CD1c-positive myeloid dendritic cell (primary cell): ENCODE measurements around the gene RHOXF2.
"Not testable (repeated sequence)": the region's sequence is repeated elsewhere in the genome, so short reads cannot be mapped to it uniquely, and the experiment has no call there.

Experiments
- DNase-seq: peaks from one replicate; pipeline ENCODE4 v3.0.0-alpha.2; 2016; ENCODE audit errors: extremely low spot score

RHOXF2 gene, protein sequence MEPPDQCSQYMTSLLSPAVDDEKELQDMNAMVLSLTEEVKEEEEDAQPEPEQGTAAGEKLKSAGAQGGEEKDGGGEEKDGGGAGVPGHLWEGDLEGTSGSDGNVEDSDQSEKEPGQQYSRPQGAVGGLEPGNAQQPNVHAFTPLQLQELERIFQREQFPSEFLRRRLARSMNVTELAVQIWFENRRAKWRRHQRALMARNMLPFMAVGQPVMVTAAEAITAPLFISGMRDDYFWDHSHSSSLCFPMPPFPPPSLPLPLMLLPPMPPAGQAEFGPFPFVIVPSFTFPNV

DNA sequence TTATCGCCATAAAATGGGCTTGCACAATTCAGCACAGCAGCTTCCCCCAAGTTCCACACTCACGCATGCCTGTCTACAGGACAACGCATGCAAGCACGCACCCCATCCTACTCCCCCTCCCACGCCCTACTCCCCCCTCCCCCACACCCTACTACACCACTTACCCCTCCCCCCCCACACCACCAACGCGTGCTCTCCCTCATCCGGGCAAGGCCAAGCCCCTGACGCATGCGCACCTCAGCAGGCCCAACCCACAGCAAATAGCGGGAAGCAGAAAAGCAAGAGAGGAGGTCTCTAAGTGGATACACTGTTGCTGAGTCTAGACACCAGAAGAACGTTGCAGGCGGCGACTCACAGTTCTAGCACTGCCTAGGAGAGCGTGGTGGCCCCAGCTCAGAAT, at the start of gene RHOXF2:
Gene RHOXF2, plus strand, starts transcription at position 301 of the 400 bp plus-strand sequence. CDS start 138 bp downstream, outside the sequence.
- not testable (repeated sequence) for DNase-seq

DNA sequence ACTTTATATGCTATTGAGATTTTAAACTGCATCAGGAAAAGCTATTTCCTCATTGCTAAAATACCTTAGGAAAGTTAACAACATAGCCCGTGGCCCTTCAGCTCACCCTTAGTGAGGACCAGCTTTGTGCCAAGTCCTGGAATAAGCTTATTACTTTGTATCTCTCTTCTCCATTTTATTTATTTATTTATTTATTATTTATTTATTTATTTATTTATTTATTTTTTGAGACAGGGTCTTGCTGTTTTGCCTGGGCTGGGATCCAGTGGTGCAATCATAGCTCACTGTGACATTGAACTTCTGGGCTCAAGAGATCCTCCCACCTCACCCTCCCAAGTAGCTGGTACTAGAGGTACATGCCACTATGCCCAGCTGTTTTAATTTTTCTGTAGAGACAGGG, 49.0 kb upstream of the RHOXF2 start:
- DNase-seq = no peak

DNA sequence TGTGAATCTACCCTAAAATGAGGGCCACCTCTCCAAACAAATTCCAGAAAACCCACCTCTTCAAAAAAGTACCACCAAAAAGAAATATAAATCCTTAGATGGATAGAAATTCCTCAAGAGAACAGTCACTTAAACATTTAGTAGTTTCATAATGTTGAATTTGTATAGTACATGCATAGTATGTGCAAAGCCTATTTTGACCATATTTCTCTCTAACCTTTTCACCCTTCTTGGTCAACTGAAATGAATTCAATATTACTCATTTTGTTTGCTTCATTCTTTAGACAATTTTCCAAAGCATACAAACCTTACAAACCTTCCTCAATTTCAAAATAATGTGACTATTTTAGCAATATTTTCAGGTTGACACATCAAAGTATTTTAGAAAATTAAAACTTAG, 46.8 kb upstream of the RHOXF2 start:
- DNase-seq = no peak

DNA sequence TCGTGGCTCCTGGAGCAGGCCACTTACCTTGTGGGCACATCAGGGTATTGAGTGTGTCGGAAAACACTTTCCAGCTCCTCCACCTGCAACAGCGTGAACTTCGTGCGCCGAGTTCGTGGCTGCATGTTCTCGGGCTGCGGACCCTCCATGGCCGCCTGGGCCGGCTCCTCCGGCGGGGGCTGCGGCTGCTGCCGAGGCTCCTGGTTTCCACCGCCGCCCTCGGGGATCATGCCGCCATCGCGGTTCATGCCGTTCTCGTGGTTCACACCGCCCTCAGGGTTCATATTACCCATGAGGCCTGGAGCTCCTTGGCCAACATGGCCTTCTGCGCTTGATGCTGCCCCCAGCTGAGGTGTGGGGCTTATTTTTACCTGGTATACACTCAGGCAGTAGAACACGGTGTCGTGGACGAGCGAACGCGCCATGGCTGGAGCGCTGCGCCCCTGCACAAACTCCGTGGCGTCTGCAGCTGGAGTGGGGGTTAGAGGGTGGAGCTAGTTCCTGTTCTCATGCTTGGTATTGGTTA, 42.9 kb upstream of the RHOXF2 start, which contains the start of gene RHOXF1:
Gene RHOXF1, minus strand, starts transcription at position 476 of the 526 bp plus-strand sequence. Its CDS starts 51 bp downstream, at position 425.
- no peak for DNase-seq

DNA sequence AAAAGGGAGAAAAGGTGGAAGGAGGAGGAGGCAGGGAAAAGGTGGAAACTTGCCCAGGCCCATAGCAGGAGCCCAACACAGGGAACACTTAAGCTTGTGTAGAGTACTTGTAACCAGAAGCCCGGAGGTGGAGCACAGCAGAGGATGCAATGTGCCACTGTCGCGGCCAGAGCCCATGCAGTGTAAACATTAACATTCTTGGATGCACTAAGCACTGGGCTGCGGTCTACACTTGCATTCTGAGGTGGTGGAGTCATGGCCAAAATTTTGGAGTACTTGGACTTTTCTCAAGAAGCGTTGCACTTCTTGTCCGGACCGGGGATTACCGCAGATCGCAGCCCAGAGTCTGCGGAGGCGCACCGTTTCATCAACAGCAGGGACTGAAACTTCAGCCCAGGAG, 38.2 kb upstream of the RHOXF2 start:
- no peak for DNase-seq

DNA sequence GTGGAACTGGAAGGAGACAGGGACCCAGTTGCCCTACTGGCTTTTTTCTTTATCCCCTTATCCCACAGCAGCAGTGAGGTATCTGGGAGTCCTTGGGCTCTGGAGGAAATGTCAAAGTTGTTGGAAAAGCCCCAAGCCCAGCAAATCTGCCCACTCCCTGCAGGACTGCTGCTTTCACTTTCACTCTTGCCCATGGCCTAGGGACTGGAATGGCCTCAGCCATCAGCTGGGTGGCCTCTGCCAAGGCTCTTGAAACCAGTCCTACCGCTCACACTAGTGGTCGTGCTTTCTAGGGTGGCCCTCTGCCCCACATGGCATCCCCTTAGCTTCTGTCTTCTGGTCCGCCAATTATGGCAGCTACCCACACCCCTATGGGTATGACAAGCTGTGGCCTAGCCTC, 33.0 kb upstream of the RHOXF2 start:
- DNase-seq = no peak

DNA sequence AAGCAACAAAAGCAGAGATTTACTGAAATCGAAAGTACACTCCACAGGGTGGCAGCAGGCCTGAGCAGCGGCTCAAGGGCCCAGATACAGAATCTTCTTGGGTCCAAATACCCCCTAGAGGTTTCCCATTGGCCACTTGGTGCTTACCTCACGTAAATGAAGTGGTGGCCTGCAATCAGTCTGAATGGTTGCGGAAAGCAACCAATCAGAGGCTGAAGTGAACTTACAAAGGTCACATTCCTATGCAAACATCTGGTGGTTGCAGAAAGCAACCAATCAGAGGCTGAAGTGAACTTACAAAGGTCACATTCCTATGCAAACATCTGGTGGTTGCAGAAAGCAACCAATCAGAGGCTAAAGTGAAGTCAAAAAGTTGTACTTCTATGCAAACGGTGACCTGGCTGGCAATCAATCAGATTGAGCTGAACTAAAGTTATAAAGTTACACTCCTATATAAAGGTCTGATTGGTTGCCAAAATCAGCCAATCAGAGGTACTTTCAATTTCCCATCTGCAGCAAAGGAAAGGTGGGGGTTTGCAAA, 30.0 kb upstream of the RHOXF2 start:
- DNase-seq = not testable (repeated sequence)

DNA sequence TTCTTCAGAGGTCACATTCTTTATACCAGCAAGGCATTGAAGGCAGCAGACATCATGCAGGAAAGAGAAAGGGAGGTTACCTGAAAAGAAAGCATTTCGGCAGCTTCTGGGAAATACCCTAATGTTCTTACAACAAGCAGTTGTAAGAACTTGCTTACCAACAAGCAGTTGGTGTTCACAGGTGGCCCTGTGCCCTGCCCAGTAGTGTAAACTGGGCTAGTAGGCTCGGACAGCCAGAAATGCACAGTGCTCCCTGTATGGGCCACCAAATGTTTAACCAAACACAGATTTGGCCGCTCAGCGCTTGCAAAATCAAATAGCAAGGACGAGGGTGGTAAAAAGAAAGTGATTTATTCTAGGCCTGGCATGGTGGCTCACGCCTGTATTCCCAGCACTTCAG, 22.3 kb upstream of the RHOXF2 start:
- no peak for DNase-seq

DNA sequence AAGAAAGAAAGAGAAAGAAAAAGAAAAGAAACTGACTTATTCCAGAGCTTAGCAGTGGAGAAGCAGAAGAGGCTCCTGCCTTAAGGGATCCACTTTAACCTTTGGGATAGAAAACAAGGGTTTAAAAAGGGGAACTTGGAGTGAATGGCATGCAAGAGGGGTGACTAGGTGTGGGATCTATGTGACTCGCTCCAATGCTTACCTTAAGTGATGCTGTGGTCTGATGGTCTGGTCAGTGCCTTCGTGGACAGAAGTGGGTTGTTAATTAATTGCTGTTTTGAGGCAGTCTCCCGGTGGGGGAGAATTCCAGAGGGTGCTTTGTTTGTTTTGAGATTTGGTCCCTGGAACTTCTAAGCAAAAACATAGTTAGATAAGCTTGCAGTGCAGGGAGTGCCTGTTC, 21.6 kb upstream of the RHOXF2 start:
- DNase-seq = no peak

DNA sequence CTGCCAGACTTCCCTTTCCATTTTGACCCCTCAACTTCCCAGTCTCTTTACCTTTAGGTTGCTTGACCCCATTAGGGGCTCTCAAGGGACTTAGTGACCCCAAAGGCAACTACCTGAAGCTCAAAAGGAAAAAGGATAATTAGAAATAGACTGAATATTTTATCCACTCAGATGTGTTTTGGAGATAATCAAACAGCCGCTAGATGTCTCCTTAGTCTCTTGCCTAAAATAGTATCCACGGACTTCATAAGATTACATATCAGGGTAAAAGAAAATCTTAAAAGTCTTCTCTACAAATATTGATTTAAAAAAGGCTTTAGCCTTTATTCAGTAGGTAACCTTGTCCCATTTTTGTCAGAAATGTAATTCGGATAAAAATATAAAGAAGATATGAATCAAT, 21.0 kb upstream of the RHOXF2 start:
- no peak for DNase-seq

DNA sequence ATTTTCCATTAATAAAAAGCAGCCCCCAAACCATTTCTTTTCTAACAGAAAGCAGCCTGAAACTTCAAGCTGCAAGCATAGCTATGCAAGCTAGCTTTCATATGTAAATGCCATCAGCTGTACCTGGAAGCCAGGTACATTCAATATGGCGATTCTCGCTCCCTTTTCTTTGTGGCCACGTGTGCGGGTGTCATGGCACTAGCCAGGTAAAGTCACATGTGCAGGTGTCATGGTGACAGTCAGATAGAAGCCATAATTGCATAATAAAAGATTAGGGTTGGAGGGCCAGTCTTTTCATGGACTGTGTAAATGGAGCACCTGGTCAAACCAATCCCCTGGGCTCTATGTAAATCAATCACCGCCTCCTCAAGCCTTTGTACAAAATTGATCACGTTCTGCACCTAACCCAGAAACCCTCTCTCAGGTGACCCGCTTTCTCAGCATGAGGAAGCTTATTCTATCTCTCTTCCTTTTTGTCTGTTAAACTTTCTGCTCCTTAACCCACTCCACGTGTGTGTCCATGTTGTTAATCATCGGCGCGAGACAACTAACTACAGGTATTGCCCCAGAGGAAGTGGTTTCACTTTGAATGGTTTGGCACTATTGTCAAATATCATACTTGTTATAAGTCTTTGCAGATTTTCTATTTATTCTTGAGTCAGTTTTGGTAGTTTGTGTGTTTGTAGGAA, 18.0 kb upstream of the RHOXF2 start:
- DNase-seq = no peak

DNA sequence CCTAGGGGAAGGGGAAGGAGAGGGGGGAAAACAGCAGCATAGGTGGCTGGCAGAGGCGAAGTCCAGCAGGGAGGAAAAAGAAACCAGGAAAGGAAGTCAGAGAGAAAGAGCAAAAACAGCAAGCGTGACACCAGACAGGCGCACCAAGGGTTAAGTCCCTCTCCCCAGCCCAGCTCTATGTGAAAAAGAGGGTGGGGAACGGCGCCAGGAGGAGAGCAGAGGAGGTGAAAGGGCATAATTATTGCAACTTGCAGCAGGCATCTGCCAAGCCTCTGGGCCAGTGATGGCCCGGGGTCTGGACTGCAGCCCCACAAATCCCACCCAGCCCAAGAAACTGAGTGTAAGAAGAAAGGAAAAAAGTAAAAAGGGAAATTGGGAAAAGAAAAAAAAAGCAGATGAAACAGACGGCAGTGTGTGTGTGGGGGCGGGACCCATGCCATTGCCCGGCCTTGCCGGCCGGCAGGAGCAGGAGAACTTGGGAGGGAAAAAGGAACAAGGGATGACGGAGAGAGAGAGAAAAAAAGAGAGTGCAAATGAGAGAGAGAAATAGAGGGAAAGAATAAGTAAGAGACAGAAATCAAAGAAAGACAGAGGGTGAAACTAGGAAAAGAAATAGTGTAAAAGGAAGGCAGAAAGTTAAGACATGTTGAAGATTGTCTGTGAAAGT, 14.1 kb upstream of the RHOXF2 start:
- DNase-seq = no peak

DNA sequence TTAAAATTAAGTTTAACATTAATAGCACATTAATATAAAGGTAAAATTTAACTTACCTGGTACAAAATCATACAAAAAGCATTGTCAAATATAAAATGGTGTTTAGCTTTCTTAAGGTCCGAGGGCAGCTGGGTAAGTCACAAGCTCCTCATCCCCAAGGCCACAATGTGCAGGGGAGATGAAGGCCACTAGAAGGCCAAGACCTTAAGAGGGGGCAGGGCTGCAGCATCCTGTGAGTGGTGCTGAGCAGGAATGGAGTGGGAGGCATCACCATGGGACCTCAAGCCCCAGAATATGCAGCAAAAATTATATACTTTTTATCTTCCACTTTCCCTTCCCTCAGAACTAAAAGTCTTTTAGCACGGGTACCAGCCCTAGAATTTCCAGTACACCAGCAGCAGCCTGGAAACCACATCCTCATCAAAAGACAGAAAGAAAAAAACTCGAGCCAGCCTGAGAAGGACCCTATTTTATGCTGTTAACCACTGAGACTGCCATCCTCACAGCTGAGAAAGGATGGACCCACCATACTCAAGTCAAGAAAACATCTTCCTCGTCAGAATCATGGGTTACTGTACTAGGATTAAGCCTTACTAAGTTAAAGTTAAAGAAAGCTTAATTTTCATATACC, 13.0 kb upstream of the RHOXF2 start:
- no peak for DNase-seq

DNA sequence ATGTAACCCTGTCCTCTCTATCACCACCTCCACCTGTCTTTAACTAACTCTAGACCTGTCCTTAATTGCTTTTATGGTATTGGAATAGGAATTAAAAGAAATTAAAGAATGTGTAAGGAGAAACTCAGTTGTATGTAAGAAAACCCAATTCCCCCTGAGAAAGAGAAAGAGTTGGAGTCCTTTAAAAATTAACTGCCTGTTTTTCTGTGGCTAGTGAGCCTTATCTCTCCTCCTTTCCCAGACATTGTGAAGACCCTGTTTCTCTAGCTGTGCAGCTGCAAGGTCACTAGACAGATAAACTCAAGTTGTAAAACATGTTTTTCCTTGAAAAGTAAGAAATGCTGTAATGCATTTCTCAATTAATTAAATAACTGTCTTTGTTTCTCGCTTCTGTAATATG, 12.1 kb upstream of the RHOXF2 start:
- DNase-seq = not testable (repeated sequence)

DNA sequence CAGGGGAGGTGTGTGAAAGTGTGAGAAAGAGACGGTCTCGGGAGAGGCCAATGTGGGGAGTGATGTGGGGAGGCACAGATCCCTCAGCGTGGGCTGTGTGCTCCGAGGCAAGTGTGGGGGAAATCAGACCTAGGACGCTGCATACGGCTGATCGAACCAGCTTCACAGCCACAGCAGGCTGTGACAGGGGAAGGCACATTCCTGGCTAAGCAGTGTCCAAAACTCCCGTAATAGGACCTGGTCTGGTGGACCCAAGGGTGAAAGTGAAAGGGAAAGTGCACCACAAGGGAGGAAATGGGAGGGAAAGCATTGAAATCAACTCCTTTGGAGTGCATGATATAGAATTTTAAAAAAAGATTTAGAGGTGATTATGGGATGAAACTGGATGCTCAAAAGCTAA, 10.9 kb upstream of the RHOXF2 start:
- DNase-seq = no peak

DNA sequence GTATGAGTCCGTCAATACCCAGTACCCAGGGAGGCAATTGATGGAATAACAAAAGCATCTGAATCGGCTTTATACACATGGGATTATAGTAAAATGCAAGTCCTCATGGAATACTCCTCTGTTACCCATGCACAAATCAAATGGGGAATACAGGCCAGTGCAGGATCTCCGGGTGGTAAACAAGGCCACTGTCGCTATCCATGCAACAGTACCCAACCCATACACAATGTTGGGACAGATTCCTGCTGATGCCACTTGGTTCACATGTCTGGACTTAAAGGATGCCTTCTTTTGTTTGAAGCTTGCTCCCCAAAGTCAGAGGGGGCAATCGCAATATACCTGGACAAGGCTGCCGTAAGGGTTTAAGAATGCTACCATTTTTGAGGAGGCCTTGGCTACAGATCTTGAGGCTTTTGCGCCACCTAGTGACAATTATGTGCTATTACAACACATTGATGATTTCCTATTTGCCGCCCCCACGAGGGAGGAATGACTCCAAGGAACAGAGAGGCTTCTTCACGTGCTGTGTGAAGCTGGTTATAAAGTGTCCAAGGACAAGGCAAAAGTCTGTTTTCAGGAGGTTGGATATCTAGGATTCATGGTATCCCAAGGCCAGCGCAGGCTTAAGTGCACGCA, 8.2 kb upstream of the RHOXF2 start:
- DNase-seq = not testable (repeated sequence)

DNA sequence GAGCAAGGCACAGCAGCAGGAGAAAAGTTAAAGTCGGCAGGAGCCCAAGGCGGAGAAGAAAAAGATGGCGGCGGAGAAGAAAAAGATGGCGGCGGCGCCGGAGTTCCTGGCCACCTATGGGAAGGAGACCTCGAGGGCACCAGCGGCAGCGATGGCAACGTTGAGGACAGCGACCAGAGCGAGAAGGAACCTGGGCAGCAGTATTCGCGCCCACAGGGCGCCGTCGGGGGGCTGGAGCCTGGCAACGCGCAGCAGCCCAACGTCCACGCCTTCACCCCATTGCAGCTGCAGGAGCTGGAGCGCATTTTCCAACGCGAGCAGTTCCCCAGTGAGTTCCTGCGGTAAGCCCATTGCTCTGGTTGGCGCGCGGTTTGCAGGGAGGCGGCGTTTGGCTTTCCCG, 673 bp downstream of the RHOXF2 start:
- DNase-seq = not testable (repeated sequence)

DNA sequence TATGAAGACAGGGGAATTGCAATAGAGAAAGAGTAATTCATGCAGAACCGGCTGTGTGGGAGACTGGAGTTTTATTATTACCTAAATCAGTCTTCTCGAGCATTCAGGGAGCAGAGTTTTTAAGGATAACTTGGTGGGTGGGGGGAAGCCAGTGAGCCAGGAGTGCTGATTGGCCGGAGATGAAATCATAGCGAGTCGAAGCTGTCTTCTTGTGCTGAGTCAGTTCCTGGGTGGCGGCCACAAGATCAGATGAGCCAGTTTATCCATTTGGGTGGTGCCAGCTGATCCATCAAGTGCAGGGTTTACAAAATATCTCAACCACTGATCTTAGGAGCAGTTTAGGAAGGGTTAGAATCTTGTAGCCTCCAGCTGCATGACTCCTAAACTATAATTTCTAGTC, 34.8 kb downstream of the RHOXF2 start:
- not testable (repeated sequence) for DNase-seq

DNA sequence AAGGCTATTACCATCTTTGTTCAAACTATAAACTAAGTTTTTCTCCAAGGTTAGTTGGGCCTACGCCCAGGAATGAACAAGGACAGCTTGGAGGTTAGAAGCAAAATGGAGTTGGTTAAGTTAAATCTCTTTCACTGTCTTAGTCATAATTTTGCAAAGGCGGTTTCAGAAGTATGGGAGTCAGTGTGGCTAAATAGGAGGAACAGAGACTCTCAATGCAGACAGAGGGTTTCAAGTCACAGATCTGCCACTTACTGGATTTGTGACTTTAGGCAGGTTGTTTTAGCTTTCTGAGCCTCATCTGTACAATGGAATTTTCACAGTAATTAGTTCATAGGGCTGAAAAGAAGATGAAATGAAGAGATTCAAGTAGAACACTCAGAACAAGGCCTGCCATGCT, 35.3 kb downstream of the RHOXF2 start:
- DNase-seq = not testable (repeated sequence)

DNA sequence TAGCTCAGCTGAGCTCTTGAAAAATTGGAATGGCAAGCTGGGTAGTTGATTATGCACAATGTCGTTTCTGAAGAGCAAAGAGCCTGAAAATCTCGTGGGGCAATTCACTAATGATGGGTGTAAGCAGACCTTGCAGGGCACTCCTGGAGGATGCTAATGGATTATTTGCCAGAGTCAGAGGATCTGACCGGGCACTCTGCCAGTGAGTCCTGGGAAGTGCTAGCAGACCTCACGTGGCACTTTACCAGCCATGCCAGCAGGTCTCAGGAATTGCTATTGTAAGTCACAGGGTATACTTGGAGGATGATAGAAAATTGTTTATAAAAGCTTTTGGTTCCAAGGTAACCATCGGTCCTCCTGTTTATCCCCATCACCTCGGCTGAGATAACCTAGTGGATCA, 37.4 kb downstream of the RHOXF2 start:
- not testable (repeated sequence) for DNase-seq

DNA sequence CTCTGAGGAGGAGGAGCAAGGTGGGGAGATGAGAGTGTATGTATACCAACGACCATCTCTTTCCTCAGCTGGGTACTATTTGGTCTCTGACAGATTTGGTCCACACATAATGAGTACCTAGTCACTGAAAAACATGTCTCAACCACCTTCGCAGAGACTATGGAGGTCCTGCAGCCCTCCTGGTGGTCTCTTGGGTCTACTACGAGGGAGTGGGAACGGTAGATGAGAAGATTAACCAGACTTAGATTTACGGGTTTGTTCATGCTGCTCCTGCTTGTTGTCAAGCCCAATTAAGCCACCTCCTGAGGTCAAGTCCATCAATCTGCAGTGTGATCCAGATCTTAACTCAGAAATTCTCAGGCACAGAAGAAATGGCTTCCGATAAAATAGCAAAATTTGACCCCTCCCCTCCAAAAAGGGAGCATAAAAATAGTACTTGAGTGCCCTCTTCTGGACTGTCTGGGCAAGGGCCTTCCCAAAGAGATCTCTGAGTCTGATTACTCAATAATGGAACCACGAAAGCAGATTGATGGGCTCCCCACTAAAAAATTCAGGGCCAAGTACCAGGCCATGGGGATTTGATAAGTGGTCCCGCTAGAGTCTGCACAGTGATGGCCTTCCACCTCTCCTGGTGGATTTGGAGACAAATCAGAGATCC, 38.3 kb downstream of the RHOXF2 start:
- DNase-seq = not testable (repeated sequence)
